CD4-positive, alpha-beta T cell treated with Interleukin-4 for 1 hour (primary cell): ENCODE results near the gene PVALEF.
"Not testable (repeated sequence)": the region's sequence is repeated elsewhere in the genome, so short reads cannot be mapped to it uniquely, and the experiment has no call there.

Experiments used
- DNase-seq, 2 donors: peaks; one replicate each; pipeline ENCODE4 v3.0.0-alpha.2; 2020 to 2022

Gene PVALEF

DNA sequence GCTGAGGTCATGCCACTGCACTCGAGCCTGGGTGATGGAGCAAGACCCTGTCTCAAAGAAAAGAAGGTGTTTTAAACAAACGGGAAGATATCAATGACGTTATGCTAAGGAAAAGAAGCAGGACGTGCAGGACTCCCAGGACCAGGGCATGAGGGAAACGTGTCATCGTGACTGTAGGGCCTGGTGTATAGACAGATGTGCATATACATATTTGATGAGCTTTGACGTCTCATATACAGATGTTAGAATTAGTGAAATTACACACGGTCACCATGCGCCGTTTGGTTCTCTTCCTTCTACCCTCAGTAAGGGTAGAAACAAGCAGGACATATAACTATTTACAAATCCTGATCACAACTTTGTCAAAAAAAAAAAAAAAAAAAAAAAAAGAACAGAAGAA lies 17.6 kb upstream of the PVALEF start:
- DNase-seq = no peak

DNA sequence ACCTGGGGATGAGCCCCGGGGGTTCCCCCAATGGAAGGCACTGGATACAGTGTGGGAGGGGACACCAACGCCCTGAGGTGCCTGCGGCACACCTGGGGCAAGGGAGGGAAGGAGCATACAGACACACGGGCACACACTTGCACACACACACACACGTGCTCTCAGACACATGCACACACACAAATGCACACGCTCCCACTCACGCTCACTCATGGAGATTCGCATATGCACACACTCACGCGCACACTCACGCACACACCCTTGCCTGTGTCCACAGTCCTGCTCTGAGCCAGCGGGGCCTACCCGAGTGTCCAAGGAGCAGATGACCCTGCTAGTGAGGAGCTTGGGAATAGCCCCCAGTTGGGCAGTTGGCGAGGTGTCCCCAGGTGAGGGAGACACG lies 16.7 kb upstream of the PVALEF start:
- no peak for DNase-seq

DNA sequence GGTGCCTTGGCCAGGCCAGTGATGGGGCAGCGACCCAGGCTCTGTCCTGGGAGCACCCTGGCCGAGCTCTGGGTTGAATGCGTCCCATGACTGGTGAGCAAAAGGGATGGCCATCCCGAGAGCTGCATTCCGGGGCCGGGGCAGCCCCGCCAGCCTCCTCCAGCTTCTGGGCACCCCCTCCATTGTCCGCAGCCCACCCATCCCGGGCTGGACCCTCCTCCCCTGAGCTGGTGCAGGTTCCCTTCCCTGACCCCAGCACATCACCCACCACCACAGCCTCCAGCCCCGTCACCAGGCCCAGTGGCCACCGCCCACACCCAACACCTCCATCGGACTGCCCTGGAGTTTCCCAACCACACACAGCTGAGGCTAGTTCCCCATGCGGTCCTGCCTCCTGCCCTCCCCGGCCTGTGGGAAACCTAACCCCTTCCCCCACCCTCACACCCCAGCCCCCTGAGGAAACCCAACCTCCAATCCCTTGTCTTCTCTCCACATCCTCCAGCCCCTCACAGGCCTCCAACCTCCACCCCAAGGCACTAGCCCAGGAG lies 16.2 kb upstream of the PVALEF start:
- DNase-seq = peak in 1 of 2 donors; percentile 48

DNA sequence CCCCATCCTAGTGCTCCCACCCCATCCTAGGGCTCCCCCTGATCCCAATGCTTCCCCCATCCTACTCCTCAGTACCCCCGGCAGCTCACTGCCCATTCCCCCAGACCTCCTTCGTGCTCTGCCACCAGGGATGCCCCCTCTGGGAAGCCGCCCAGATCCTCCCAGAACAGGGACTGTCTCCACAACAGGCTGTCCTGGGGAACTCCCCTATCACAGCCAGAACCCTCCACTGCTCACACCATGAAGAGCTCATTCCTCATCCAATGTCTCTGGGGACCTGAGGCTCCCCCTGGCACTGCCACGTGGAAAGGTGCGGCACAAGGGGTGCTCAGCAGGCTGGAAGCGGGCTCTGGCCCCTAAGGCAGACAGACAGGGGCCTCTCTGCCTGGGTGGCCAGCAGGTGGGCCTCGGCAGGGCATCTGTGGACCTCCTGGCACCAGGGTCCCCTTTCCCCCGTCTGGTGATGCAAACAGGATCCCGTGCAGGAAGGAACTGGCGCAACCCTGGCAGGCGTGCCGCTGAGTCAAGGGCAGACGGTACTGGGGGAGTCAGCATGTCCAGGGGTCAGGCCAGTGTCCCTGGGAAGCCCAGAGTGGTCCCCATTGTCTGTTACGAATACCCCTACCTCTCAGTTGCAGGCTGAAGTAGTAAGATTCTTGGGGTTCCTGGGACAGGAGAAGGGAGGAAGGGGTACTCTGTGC lies 14.8 kb upstream of the PVALEF start:
- peak in 1 of 2 donors; percentile 67 for DNase-seq

DNA sequence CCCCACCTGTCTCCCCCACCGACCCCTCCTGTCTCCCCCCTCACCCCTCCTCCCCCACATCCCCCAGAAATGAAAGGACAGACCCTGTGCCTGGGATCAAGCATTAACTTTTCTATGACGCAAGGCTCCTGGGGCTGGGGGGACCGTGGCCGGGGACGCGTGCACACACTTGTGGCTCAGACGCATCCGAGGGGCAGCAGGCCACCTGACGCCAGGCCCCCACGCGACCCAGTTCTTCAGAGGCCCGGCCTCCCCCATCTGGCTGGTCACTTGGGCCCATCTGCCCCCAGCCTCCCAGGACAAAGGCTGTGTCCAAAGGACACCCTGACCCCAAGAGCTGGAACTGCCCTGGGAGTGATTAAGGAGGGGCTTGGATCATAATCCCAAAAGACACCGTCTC lies 14.0 kb upstream of the PVALEF start:
- DNase-seq = no peak

DNA sequence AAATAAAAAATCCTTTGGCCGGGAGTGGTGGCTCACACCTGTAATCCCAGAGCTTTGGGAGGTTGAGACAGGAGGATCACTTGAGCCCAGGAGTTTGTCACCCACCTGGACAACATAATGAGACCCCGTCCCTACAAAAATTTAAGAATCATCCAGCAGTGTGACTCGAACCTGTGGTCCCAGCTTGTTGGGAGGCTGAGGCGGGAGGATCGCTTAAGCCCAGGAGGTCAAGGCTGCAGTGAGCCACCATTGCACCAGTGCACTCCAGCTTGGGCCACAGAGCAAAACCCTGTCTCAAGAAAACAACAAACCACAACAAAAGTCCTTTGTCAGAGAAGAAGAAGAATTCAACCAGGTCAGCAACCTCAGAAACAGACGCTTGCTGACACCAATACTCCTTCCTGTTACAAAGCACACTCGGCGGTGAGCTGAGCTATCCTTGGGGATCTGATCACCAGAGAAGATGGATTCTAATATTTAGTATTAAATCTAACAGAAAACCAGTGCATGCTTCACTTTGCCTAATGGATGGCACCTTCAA lies 12.9 kb upstream of the PVALEF start:
- DNase-seq = no peak

DNA sequence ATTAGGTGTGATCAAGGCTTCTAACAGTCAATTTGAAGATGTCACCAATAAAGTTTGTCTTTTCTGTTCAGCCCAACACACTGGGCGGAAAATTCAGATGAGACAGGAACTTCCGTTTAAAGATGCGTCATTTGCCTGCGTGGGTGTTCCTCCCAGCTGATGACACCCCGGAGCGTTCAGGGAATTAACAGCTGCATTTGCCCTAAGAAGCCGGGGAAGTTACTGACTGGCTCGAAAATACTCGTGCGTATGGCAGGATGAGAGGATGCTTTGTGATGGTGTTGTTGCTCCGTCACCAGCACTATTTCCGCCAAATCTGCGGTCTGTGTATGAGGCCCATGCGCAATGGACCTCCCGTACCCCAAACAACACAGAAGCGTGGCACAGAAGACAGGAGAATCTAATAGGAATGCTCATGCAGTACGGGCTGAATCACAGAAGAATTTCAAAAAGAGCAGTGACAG lies 11.9 kb upstream of the PVALEF start:
- DNase-seq = peak; percentile 36 to 50

DNA sequence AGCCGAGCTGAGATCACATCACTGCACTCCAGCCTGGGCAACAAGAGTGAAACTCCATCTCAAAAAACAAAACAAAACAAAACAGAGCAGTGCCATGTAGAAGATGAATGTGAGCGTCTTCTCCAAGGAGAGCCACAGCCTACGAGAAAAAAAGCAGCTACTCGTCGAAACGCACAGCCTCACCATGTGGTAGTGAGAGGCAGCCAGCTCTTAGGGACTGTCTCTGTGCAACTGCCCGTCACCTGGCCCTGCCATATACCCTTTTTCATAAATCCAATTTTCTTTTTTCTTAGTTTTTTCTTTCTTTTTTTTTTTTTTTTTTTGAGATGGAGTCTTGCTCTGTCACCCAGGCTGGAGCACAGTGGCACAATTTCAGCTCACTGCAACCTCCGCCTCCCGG lies 11.3 kb upstream of the PVALEF start:
- DNase-seq = not testable (repeated sequence)

DNA sequence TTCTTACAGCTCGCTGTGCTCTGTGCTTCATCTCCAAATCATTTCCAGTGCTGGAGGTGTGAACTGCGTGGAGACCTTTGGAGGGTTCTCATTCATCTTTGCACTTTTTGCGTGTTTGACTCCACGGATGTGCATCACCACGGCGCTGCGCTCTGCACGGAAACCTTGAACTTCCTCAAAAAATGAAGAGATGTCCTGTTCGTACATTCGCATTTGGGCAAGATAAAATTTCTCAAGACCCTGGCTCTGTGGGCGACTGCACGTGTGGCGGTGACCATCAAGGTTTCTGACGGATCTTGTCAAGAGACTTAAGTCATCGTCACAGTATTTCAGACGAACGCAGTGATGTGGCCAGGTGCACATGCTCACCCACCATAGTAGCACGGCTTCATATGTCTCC lies 10.3 kb upstream of the PVALEF start:
- peak in 1 of 2 donors; percentile 20 for DNase-seq

DNA sequence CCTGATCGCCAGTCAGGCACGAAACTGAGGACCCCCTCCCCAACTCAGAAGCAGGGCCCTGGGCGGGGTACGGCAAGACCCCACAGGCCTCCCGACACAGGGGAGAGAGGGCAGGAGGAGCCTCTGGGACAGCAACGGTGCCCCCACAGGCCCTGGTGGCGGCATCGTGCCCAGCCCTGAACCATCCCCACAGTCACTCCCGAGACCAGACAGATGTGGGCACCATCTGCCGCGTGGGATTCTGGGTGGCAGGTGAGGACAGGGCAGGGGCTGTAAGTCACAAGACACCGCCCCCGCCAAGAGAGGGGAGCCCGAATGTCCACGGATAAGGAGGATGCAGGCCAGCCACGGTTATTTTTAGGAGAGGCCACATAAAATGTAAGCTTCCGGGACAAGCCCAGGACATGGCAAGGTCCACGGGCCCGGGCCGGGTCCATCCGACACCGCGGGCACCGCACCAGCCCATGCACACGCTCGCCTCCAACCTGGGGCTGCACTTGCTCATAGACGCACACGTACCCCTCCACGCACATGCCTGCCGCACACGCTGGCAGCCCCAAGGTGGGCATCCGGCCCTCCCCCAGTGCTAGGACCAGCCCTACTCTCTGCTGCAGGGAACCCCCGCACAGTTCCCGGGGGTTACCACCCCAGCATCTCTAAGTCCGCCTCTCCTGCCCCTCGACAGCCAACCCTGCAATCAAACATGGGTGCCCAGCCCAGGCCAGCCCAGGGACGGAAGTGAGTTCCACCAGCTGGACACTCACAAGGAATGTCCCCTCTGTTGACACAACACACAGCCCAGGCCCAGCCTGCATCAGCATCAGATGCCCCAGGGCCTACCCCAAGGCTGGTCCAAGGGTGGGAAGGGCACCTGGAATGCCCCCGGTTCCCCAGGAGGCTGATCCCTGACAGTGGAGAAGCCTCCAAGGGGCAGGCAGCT lies 8.2 kb upstream of the PVALEF start:
- no peak for DNase-seq

DNA sequence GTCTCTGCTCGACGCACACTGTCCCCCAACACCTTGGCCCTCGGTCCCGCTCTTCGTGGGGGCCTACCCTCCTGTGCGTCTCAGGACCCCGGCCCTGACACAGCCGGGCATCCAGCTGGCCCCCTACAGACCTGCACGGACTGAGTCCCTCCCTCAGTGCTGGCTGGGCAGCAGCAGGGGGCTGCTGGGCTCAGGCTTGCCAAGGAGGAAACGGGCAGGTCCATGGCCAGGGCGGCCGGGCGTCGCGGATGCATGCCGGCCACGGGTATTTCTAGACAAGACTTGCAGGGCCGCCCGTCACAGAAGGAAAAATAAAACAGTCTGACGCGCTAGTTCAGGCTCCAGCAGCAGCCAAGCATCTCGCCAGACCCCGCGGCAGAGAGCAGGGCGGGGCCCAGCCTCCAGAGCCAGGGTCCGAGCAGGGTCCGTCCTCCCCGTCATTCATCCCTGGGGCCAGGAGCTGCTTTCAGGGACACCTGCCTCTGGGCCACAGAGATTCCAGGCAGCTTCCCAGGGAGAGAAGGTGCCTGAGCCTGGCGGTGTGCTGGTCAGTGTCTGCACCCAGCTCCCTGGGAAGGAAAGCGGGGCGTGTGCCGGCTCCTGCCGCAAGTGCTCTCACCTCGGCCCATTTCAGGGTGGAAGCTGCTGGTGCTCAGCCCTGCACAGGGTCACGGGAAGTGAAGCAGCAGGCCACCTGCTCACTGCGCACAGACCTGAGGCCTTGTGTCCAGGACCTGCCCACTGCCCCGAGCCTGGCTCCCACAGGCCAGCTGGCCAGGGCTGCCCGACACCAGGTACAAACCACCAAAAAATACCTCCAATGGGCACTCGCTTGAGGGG lies 7.2 kb upstream of the PVALEF start:
- no peak for DNase-seq

DNA sequence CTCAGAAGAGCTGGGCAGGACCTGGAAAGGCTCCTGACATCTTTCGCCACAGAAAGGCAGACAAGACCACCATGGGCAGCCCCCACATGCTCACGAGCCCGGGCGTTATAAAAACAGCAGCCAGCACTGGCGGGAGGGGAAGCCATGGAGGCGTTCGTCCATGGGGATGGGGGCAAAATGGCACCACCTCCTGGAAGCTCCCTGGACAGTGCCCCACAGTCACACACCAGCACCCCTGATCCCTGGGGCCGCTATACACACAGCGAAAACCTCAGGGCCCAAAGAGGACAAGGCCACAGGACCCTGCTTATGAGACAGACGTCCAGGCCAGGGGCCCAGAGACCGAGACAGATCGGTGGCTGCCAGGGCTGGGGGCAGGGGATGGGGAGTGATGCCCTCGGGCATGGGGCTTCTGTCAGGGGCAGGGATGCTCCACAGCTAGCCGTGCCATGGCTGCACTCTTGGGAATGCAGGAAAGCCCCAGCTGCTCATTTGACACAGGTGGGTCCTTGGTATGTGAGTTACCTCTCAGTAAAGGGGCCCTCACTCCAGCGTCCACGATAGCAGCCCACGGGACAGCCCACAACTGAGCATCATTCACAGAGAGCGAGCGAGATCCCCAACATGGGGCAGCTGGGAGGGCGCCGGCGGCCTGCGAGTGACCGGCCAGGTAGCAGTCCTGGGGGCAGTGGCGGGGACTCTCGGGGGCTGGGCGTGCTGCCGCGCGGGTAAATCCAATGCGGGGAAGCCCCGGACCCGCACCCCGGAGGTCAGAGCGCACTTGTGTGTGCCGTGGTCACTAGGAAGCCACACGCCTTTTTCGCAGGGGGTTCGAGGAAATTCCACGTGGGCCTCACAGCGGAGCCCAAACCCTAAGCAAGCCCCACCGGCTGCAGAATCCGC lies 6.4 kb upstream of the PVALEF start:
- no peak for DNase-seq

DNA sequence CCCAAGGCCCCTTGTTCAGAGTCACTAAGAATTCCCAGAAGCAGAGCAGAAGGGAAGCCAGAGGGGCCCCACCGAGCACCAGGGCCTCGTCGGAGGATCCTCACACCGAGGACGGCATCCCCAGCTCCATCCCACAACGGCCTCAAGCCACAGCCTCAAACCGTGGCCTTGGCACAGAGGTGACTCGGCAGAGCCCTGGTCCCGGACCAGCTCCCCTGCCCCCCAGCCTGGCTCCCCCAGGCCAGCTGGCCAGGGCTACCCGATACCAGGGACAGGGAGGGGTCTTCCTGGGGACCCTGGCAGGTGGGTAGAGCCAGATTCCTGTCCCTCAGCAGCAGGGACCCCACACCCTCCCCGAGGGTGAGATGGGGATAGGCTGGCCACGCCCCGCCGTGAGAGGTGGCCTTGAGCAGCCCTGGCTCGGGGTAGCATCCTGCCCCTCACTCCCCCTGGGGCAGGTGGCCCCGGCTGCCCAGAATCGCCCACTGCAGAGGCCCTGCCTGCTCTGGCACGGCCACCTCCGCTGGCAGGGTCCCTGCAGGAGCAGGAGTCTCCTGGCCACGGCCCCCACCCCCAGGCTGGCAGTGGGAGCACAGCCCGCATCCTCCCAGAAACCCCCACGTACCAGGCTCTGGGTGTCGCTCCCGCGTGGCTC lies 5.6 kb upstream of the PVALEF start:
- DNase-seq = no peak

DNA sequence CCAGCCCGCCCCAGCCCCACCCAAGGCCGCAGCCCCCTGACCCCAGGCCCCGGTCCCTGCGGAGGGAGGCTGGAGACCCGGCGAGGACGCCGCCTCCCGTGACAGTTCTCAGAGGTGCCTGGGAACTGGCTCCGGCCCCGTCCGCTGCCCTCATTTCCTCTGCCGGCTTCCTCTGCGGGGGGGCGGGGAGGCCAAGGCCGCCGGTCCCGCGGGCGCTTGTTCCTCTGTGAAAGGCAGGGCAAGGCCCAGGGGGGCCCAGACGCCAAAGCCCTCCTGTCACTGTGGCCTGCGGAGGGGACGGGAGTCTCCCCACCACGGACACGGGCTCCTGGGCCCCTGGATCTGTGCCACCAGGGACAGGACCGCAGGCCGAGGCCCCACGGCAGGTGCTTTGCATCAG lies 5.0 kb upstream of the PVALEF start:
- DNase-seq = peak in 1 of 2 donors; percentile 38

DNA sequence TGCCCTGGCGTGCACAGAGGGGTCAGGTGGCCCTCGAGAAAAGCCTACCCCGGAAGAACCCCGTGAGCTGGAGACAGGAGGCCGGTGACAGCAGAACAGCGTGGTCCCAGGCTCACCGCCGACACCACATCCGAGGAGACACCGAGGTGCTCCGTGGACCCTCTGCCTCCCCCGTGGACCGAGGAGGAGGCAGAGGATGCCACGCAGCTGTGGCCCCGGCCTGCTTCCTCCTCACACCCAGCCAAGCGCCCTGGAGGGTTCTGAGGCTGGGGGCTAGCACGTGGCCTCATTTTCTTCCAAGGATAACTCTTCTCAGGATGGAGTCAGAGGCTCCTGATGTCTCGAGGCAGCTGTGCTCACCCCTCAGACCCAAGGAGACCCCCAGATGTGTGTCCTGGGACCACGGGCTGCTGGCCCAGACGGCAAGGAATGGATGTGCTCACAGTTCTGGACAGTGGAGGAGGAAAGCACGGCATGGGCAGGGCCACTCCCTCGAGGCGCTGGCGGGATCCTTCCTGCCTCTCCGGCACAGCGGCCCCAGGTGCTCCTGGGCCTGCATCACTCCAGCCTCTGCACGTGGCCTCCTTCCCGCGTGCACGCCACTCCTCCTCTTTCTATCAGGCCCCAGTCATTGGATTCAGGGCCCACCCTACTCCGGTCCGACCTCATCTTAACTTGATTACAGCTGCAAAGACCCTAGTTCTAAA lies 4.4 kb upstream of the PVALEF start:
- DNase-seq = no peak

DNA sequence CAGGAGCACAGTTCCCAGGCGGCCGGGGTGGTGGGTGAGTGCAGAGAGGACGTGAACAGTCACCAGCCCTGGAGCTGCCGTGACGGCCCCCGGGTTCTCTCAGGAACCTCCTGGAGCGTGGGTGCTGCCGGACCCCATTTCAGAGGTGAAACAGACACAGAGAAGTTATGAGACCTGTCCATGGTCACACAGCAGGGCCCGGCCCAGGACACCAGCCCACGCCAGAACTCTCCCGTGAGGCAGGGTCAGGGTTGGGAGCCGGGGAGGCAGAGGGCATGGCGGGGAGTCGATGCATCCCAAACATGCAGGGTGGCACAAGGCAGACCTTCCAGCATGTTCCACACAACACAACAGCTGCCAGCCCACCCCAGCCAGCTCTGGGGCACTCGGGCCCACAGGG lies 3.8 kb upstream of the PVALEF start:
- DNase-seq = no peak

DNA sequence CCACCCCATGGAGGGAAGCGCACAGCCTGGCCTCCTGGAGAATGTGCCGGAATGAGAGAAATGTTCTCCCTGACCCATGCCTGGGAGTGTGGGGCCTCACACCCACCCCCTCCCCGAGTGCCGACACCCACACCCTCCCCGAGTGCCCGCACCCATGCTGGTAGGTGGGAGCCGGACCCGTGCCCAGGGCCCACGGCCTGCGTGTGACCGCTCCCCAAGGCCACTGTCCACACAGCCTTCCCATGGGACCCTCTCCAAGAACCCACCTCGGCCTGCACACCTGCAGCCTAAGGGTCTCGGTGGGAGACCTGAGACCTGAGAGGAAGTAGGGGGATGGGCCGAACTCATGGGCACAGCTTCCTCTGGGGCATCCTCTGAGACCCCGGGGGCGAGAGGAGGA lies 3.3 kb upstream of the PVALEF start:
- no peak for DNase-seq

DNA sequence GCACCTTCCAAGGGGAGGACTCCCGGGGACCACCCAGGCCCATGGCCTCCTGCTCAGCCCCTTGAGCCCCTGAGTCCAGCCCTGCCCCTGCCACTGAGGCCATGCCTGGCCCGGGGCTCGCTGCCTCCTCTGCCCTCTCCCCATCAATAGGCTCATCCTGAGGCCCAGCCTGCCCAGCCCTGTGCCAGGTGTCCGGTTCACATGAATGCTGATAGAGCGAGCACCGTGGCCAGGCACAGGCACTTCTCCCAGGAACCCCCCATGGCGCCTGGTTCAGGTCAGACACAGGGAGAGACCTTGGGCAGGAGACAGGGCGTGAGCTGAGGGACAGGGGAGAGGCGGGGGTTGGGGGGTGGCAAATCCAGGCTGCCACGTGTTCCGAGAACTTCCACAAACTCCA lies 2.8 kb upstream of the PVALEF start:
- DNase-seq = no peak

DNA sequence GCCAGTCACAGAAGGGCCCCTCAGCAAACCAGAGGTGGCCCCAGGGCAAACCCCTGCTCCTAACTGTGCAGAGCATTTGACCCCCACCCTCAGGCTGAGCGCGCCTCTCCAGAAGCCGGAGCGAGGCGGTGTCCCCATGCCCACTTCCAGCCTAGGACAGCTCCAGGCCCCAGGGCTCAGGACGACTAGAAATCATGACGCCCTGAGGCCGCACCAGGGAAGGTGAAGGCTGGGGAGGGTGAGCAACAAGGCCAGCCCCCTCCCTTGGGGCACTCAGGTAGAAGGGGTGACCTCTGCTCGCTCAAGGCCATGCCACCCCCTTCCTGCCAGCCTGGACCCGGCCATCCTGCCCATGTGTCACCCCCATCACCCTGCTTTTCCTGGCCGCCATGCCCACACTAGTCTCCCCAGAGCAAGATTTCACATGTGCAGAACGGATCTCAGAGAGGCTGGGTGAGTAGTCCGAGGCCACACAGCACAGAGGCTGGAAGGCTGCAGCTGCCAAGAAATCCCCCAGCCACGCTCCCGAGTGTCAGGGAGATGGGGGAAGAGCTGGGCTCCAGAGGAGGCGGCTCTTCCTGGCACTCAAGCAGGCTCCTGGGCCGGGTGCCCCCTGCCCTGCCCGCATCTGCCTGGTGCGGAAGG lies 2.1 kb upstream of the PVALEF start:
- no peak for DNase-seq
